Measurements from ENCODE around the gene SDS. TPM values are rescaled to one million over a fixed set of nuclear protein-coding genes. Genes with fewer than 3 reads are reported as not detected.

The SDS gene
- total RNA-seq, 1 experiment from 2014 or later, result not detected

DNA sequence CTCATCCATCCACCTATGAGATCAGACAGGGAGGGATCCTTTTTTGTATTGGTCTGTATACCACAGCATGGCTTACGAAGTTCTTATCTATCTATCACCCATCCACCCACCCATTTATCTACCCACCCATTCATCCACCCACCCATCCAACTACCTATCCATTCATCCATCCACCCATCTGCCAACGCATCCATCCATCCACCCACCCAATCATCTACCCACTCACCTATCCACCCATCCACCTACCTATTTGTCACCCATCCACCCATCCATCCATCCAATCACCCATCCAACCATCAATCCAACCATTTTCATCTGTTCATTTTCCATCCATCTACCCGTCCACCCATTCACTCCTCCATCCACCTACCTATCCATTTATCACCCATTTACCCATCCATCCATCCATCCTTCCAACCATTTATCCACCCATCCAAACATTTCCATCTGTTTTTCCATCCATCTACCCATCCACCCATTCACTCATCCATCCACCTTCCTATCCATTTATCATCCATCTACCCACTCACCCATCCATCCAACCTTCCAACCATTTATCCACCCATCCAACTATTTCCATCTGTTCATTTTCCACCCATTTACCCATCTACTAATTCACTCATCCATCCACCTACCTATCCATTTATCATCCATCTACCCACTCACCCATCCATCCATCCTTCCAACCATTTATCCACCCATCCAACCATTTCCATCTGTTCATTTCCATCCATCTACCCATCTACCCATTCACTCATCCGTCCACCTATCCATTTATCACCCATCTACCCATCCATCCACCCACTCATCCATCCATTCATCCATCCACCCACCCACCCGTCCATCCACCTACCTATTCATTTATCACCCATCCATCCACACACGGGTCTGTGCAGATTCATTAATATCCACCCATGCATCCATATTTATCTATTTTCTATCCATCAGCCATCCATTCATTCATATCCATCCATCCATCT is 13.3 kb downstream of the SDS start:
- no peak for DNase-seq (ENCODE audit: low read depth)
- in situ Hi-C loops (cut with HindIII; ENCODE audit: low pct_unique_long_range_greater_than_20kb, low sequenced_read_pairs), result no loop called here

- in situ Hi-C loops (cut with HindIII; ENCODE audit: low pct_unique_long_range_greater_than_20kb, low sequenced_read_pairs), result no loop called here
- DNase-seq (ENCODE audit: low read depth), result no peak
These were observed 15.3 kb downstream of the SDS start for GRCh38 chr12:113388351-113388750.

- DNase-seq (ENCODE audit: low read depth), result no peak
- in situ Hi-C loops (cut with HindIII; ENCODE audit: low pct_unique_long_range_greater_than_20kb, low sequenced_read_pairs), result no loop called here
These were observed 16.1 kb downstream of the SDS start for GRCh38 chr12:113387631-113388030.

DNA sequence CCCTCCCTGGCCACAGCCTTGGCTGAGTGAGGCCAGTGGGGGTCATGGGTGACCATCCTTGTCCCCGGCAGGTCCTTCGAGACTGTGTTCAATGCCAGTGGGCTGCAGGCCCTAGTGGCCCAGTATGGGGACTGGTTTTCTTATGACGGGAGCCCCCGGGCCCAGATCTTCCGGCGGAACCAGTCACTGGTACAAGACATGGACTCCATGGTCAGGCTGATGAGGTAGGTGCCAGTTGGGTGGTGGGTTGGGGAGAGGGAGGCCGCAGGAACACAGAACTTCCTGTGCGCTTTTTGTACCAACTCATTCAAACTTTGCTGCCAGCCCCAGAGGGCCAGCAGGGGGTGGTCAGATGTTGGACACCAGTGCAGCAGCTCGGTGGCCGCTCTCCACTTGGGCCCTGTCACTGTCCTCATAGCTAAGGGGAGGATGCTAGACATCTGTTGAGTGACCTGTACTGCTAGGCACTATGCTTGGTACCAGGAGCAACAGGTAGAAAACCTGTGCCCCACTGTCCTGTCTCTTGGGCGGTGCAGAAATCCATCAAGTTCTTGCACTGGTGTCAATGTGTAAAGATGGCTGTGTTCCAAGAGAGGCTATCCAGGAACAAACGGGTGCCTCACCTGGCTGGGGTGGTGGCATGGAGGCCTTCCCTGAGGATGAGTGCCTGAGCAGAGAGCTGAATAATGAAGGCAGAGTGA is 16.7 kb downstream of the SDS start:
- in situ Hi-C loops (cut with HindIII; ENCODE audit: low pct_unique_long_range_greater_than_20kb, low sequenced_read_pairs), result no loop called here
- DNase-seq (ENCODE audit: low read depth), result no peak

DNA sequence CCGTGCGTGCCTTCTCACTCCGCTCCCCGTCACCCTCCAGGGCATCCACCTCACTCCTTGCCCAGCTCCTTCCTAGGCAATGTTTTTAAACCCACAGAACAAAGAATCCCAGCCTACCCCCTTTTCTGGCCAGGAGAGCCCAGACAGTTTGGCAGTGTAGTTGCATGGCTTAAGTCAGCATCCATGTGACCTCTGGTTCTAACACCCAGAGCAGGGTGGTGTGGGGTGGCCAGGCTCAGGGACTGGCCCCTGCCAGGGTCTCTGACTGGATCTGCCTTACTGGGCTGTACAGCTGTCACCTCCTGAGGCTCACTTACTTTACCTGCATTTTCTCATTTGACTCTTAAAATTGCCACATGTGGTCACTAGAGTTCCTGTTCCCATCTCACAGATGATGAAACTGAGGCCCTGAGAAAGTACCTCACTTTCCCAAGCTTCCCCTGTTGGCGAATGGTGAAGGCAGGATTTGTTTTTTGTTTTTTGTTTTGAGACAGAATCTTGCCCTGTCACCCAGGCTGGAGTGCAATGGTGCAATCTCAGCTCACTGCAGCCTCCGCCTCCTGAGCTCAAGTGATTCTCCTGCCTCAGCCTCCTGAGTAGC is 18.3 kb downstream of the SDS start:
- in situ Hi-C loops (cut with HindIII; ENCODE audit: low pct_unique_long_range_greater_than_20kb, low sequenced_read_pairs), result no loop called here
- DNase-seq (ENCODE audit: low read depth), result no peak

DNA sequence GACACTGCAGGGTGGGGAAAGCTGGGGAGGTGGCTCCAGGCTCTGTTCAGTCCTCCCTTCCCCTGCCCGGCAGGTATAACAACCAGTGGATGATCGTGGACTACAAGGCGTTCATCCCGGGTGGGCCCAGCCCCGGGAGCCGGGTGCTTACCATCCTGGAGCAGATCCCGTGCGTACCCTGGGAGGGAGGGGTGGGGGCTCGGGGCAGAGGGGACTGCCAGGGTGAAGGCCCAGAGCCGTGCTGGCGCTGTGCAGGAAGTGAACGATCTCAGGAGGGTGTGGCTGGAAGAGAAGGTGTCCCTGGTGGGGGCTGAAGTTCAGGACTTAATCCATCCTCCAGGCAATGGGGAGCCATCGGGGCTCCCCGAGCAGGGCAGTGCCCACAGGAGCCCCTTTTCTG is 18.9 kb downstream of the SDS start:
- in situ Hi-C loops (cut with HindIII; ENCODE audit: low pct_unique_long_range_greater_than_20kb, low sequenced_read_pairs), result no loop called here
- DNase-seq (ENCODE audit: low read depth), result no peak

DNA sequence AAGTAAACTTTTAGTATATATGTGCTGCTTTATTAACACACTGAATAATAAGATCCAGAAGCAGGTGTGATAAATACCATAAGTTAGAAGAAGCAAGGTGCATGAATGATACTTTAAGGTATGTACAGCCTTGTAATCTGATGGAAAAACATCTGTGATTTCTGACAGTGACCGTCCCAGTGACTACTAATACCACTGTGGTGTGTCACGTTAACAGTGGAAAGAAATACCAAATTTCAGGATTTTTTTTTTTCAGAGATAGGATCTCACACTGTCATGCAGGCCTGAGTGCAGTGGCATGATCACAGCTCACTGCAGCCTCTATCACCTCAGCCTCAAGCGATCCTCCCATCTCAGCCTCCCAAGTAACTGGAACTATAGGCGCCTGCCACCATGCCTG is 21.5 kb downstream of the SDS start:
- in situ Hi-C loops (cut with HindIII; ENCODE audit: low pct_unique_long_range_greater_than_20kb, low sequenced_read_pairs), result no loop called here
- no peak for DNase-seq (ENCODE audit: low read depth)

- in situ Hi-C loops (cut with HindIII; ENCODE audit: low pct_unique_long_range_greater_than_20kb, low sequenced_read_pairs), result no loop called here
- DNase-seq (ENCODE audit: low read depth), result no peak
These were observed 22.5 kb downstream of the SDS start for GRCh38 chr12:113381220-113381619.

DNA sequence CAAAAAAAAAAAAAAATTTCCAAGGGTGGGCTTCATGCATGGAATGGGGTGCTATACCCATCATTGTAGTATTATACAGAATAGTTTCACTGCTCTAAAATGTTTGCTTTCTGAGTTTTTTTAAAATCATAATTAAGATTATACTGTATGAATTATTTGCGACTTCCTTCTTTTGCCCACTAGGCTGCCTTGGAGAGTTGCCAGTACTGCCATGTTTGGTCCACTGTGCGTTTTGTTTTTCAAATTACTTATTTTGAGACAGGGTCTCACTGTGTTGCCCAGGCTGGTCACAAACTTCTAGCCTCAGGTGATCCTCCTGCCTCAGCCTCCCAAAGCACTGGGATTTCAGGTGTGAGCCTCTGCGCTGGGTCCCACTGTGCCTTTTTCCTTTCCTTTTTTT is 25.4 kb downstream of the SDS start:
- in situ Hi-C loops (cut with HindIII; ENCODE audit: low pct_unique_long_range_greater_than_20kb, low sequenced_read_pairs), result no loop called here
- no peak for DNase-seq (ENCODE audit: low read depth)

- no peak for DNase-seq (ENCODE audit: low read depth)
- in situ Hi-C loops (cut with HindIII; ENCODE audit: low pct_unique_long_range_greater_than_20kb, low sequenced_read_pairs), result no loop called here
These were observed 28.8 kb downstream of the SDS start for GRCh38 chr12:113374823-113375428.

GRCh38 chr12:113373969-113374368 is 29.7 kb downstream of the SDS start:
- DNase-seq (ENCODE audit: low read depth), result no peak
- in situ Hi-C loops (cut with HindIII; ENCODE audit: low pct_unique_long_range_greater_than_20kb, low sequenced_read_pairs), result no loop called here

- DNase-seq (ENCODE audit: low read depth), result no peak
- in situ Hi-C loops (cut with HindIII; ENCODE audit: low pct_unique_long_range_greater_than_20kb, low sequenced_read_pairs), result no loop called here
These were observed 30.2 kb downstream of the SDS start for GRCh38 chr12:113373440-113373839.

- in situ Hi-C loops (cut with HindIII; ENCODE audit: low pct_unique_long_range_greater_than_20kb, low sequenced_read_pairs), result no loop called here
- DNase-seq (ENCODE audit: low read depth), result no peak
These were observed 31.3 kb downstream of the SDS start for GRCh38 chr12:113372371-113372770.

- in situ Hi-C loops (cut with HindIII; ENCODE audit: low pct_unique_long_range_greater_than_20kb, low sequenced_read_pairs), result no loop called here
- no peak for DNase-seq (ENCODE audit: low read depth)
These were observed 31.9 kb downstream of the SDS start for GRCh38 chr12:113371808-113372207.

- in situ Hi-C loops (cut with HindIII; ENCODE audit: low pct_unique_long_range_greater_than_20kb, low sequenced_read_pairs), result no loop called here
These were observed 32.6 kb downstream of the SDS start for GRCh38 chr12:113370923-113371682.

DNA sequence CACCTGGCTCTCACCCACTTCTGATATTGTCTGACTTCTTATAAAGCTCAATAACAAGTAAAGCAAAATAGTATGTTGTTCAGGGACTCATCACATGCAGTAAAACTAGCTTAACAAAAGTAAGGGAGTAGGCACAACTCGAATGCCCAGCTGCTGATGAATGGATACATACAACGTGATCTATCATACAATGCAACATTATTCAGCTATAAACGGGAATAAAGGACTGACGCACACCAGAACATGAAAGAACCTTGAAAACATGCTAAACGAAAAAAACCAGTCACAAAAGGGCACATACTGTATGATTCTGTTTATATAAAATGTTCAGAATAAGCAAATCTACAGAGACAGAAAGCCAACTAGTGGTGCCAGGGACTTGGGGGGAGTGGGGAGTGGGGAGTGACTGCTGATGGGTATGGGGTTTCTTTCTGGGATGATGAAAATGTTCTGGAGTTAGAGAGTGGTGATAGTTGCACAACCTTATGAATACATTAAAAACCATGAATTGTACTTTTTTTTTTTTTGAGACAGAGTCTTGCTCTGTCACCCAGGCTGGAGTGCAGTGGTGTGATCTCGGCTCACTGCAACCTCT is 34.2 kb downstream of the SDS start:
- in situ Hi-C loops (cut with HindIII; ENCODE audit: low pct_unique_long_range_greater_than_20kb, low sequenced_read_pairs), result no loop called here
- DNase-seq (ENCODE audit: low read depth), result no peak

More at GRCh38 chr12:113370923-113371682, 32.6 kb downstream of the SDS start:
- DNase-seq (ENCODE audit: low read depth), result no peak

GRCh38 chr12:113368331-113368730 is 35.4 kb downstream of the SDS start:
- in situ Hi-C loops (cut with HindIII; ENCODE audit: low pct_unique_long_range_greater_than_20kb, low sequenced_read_pairs), result no loop called here
- no peak for DNase-seq (ENCODE audit: low read depth)

DNA sequence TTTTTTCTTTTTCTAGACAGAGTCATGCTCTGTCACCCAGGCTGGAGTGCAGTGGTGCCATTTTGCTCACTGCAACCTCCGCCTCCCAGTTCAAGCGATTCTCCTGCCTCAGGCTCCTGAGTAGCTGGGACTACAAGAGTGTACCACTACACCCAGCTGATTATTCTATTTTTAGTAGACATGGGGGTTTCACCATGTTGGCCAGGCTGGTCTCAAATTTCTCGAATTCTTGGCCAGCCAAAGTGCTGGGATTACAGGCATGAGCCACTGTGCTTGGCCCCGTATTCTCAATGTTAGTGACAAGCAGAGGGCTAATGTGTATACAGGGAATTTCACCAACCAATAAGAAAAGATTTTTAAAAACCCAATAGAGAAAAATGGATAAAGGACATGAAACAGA is 36.9 kb downstream of the SDS start:
- in situ Hi-C loops (cut with HindIII; ENCODE audit: low pct_unique_long_range_greater_than_20kb, low sequenced_read_pairs), result no loop called here
- no peak for DNase-seq (ENCODE audit: low read depth)

Data from Caki2 (cell line).